Upper lobe of left lung (tissue), 4 donors: Measurements from ENCODE around the gene UNC45A.

ENCODE experiments used
- POLR2A ChIP-seq, 4 donors: fragments of 450-650 bp; IDR thresholded peaks; one replicate each; pipeline ENCODE4 v1.5.1; 2016 to 2017; ENCODE audit warnings: antibody characterized with exemption in 4 of 4, mild to moderate bottlenecking in 2 of 4
- TF ChIP-seq, protein P1 (sequence below), 6 experiments: fragments of 450-650 bp in 4 of 6; fragments of 200-600 bp in 2 of 6; sonication (generic) in 2 of 6; IDR thresholded peaks; one replicate each; pipeline ENCODE4 v1.5.1; 2016 to 2019; ENCODE audit warnings: antibody characterized with exemption in 6 of 6

DNA sequence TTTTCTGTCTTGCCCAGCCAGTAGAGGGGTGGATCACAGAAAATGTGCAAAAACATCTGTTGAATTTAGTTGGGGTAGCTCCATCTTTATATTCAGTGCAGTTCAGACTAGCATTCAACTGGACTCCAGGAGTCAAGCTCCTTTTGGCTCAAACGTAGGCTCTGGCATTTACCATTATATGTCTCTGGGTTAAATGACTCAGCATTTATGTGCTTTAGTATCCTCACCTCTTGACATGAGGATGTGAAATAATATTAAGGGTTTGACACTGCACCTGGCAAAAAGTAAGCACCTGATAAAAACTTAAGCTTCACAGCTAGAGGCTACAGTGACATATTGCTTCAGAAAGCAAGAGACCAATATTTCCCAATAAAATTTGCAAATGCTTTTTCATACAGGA is 44.5 kb downstream of the UNC45A start:
- TF ChIP-seq, protein P1, sequence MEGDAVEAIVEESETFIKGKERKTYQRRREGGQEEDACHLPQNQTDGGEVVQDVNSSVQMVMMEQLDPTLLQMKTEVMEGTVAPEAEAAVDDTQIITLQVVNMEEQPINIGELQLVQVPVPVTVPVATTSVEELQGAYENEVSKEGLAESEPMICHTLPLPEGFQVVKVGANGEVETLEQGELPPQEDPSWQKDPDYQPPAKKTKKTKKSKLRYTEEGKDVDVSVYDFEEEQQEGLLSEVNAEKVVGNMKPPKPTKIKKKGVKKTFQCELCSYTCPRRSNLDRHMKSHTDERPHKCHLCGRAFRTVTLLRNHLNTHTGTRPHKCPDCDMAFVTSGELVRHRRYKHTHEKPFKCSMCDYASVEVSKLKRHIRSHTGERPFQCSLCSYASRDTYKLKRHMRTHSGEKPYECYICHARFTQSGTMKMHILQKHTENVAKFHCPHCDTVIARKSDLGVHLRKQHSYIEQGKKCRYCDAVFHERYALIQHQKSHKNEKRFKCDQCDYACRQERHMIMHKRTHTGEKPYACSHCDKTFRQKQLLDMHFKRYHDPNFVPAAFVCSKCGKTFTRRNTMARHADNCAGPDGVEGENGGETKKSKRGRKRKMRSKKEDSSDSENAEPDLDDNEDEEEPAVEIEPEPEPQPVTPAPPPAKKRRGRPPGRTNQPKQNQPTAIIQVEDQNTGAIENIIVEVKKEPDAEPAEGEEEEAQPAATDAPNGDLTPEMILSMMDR (IDR thresholded peaks at IDR 0.05): no peak
- TF ChIP-seq POLR2A (IDR thresholded peaks at IDR 0.05): no peak
